GM23338 (cell line): ENCODE data around the gene GAPVD1. TPM values are rescaled to one million over a fixed set of nuclear protein-coding genes. Genes with fewer than 3 reads are reported as not detected.

Source experiments
- ATAC-seq: fragments of 200-7000 bp; cut with Tn5 transposase; 3 replicates; pipeline ENCODE4 v1.9.1; 2020
- DNase-seq: peaks from one replicate; pipeline ENCODE4 v3.0.0-alpha.2; 2015; ENCODE audit warnings: low spot score
- H2AFZ ChIP-seq: fragments of 200-600 bp; sonication (generic); 2 replicates; pipeline ENCODE4 v1.8.0; 2016; ENCODE audit warnings: antibody characterized with exemption, mild to moderate bottlenecking, moderate library complexity
- H3F3A ChIP-seq: fragments of 200-600 bp; sonication (generic); replicated peaks from 2 replicates; pipeline ENCODE4 v1.8.0; 2017; ENCODE audit warnings: antibody characterized with exemption, mixed run types, low read depth
- H3K27ac ChIP-seq: fragments of 200-600 bp; sonication (generic); 2 replicates; pipeline ENCODE4 v1.6.1; 2016; ENCODE audit warnings: low read depth
- H3K27me3 ChIP-seq: fragments of 200-600 bp; sonication (generic); 2 replicates; pipeline ENCODE4 v1.8.0; 2016; ENCODE audit warnings: mild to moderate bottlenecking, mixed run types, moderate library complexity; ENCODE audit not compliant: insufficient read depth
- H3K36me3 ChIP-seq: fragments of 200-600 bp; sonication (generic); 2 replicates; pipeline ENCODE4 v1.8.0; 2016; ENCODE audit warnings: mild to moderate bottlenecking; ENCODE audit not compliant: insufficient read depth
- H3K4me1 ChIP-seq: fragments of 200-600 bp; sonication (generic); 2 replicates; pipeline ENCODE4 v1.8.0; 2016; ENCODE audit warnings: mild to moderate bottlenecking, moderate library complexity; ENCODE audit not compliant: insufficient read depth
- H3K4me2 ChIP-seq: fragments of 200-600 bp; sonication (generic); 2 replicates; pipeline ENCODE4 v1.7.1; 2017; ENCODE audit warnings: mixed run types
- H3K4me3 ChIP-seq: fragments of 200-600 bp; sonication (generic); 2 replicates; pipeline ENCODE4 v1.6.1; 2016; ENCODE audit warnings: mixed run types
- H3K79me2 ChIP-seq: fragments of 200-600 bp; sonication (generic); replicated peaks from 2 replicates; pipeline ENCODE4 v1.8.0; 2017; ENCODE audit warnings: mild to moderate bottlenecking; ENCODE audit not compliant: insufficient read depth
- H3K9me2 ChIP-seq: fragments of 200-600 bp; sonication (generic); 2 replicates; pipeline ENCODE4 v1.8.0; 2017; ENCODE audit not compliant: insufficient read depth
- H4K20me1 ChIP-seq: fragments of 200-600 bp; sonication (generic); replicated peaks from 2 replicates; pipeline ENCODE4 v1.8.0; 2017; ENCODE audit warnings: mild to moderate bottlenecking; ENCODE audit not compliant: insufficient read depth
- H3K27ac Mint-ChIP-seq: 2 replicates; pipeline ENCODE4 v1.8.0; 2020; ENCODE audit warnings: inconsistent platforms, mild to moderate bottlenecking, moderate library complexity, mixed read lengths
- H3K27me3 Mint-ChIP-seq: 3 replicates; pipeline ENCODE4 v1.8.0; 2022; ENCODE audit warnings: low read depth, mild to moderate bottlenecking, moderate library complexity, mixed read lengths, inconsistent platforms; ENCODE audit not compliant: insufficient read depth, poor library complexity
- H3K36me3 Mint-ChIP-seq: 3 replicates; pipeline ENCODE4 v1.8.0; 2021; ENCODE audit warnings: low read depth, mild to moderate bottlenecking, inconsistent platforms, moderate library complexity, mixed read lengths
- H3K4me1 Mint-ChIP-seq: 3 replicates; pipeline ENCODE4 v1.8.0; 2020; ENCODE audit warnings: mild to moderate bottlenecking, inconsistent platforms, mixed read lengths
- H3K4me3 Mint-ChIP-seq: 3 replicates; pipeline ENCODE4 v1.8.0; 2021; ENCODE audit warnings: moderate library complexity, mild to moderate bottlenecking, inconsistent platforms, mixed read lengths
- H3K9me3 Mint-ChIP-seq: 3 replicates; pipeline ENCODE4 v1.8.0; 2020; ENCODE audit warnings: moderate library complexity, mild to moderate bottlenecking, inconsistent platforms, mixed read lengths
- EZH2 ChIP-seq: fragments of 200-600 bp; sonication (generic); IDR thresholded peaks from one replicate; pipeline ENCODE4 v1.8.0; 2017; ENCODE audit warnings: antibody characterized with exemption, mild to moderate bottlenecking, low read depth; ENCODE audit not compliant: unreplicated experiment
- EZH2phosphoT487 ChIP-seq: fragments of 200-600 bp; sonication (generic); IDR thresholded peaks from one replicate; pipeline ENCODE4 v1.8.1; 2018; ENCODE audit warnings: antibody characterized with exemption; ENCODE audit not compliant: unreplicated experiment
- JUNB ChIP-seq: IDR thresholded peaks from one replicate; pipeline ENCODE4 v1.6.1; 2016; ENCODE audit warnings: antibody characterized with exemption; ENCODE audit not compliant: unreplicated experiment
- NANOG ChIP-seq: IDR thresholded peaks from 2 replicates; pipeline ENCODE4 v1.6.1; 2016; ENCODE audit warnings: antibody characterized with exemption, borderline replicate concordance
- POLR2AphosphoS5 ChIP-seq: IDR thresholded peaks from 2 replicates; pipeline ENCODE4 v1.6.1; 2016; ENCODE audit warnings: antibody characterized with exemption, low read depth
- STAT1 ChIP-seq: IDR thresholded peaks from one replicate; pipeline ENCODE4 v1.6.1; 2016; ENCODE audit warnings: antibody characterized with exemption; ENCODE audit not compliant: unreplicated experiment
- ZNF331 ChIP-seq: fragments of 250-450 bp; sonication (Bioruptor Pico); IDR thresholded peaks from 2 replicates; pipeline ENCODE4 v1.5.0; 2020; ENCODE audit warnings: low read depth, mild to moderate bottlenecking, moderate library complexity
- polyA plus RNA-seq: library from polyadenylated mRNA; unstranded; fragments of >200 nt; fragmentation: Nextera tagmentation; extraction: Ambion mirVana; gene quantifications from 2 replicates; pipeline ENCODE4 v1.2.1, GENCODE V29; 2016
- total RNA-seq: library from RNA; depleted of rRNA; stranded (reverse); fragments of >200 nt; shearing (Covaris generic); gene quantifications from 2 replicates; pipeline ENCODE4 v1.2.3, GENCODE V29; 2014
- TF ChIP-seq, protein P1 (sequence below), 2 experiments: fragments of 200-600 bp in 1 of 2; sonication (generic) in 1 of 2; conservative IDR thresholded peaks; 2 replicates each; pipeline versions ENCODE4 v1.5.1 to v1.6.1; 2016 to 2017; ENCODE audit warnings: antibody characterized with exemption in 2 of 2, low read depth in 2 of 2, mild to moderate bottlenecking in 2 of 2, moderate library complexity in 1 of 2
- TF ChIP-seq, protein P2 (sequence below): IDR thresholded peaks from 2 replicates; pipeline ENCODE4 v1.6.1; 2016; ENCODE audit warnings: antibody characterized with exemption
- TF ChIP-seq, protein P3 (sequence below): IDR thresholded peaks from one replicate; pipeline ENCODE4 v1.6.1; 2018; ENCODE audit warnings: antibody characterized with exemption; ENCODE audit not compliant: unreplicated experiment

GAPVD1 gene
- total and polyA plus RNA-seq, 2 experiments from 2014 or later: 19.2 to 34.6 TPM

DNA sequence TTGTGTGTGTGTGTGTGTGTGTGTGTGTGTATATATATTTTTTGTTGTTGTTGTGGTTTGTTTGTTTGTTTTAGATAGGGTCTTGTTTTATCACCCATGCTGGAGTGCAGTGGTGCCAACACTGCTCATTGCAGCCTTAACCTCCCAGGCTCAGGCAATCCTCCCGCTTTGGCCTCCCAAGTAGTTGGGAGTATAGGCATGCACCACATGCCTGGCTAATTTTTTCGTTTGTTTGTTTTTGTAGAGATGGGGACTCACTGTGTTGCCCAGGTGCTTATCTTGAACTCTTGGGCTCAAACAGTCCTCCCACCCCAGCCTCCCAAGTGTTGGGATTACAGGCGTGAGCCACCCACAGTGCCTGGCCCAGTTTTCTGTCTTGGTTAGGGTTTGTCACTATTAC is 77.3 kb downstream of the GAPVD1 start:
- 0 out of 2 replicates have a peak, but pooled peaks cover 2% of the 10 kb centered on the region for H3F3A ChIP-seq
- H3K4me1 Mint-ChIP-seq: peaks cover 17% of the 10 kb centered on the region
- TF ChIP-seq POLR2AphosphoS5 (no peak), ZNF331 (CRISPR knock-in tag) (no peak), JUNB (no peak), NANOG (no peak), STAT1 (no peak), EZH2 (no peak), EZH2phosphoT487 (no peak)
- TF ChIP-seq, protein P1, sequence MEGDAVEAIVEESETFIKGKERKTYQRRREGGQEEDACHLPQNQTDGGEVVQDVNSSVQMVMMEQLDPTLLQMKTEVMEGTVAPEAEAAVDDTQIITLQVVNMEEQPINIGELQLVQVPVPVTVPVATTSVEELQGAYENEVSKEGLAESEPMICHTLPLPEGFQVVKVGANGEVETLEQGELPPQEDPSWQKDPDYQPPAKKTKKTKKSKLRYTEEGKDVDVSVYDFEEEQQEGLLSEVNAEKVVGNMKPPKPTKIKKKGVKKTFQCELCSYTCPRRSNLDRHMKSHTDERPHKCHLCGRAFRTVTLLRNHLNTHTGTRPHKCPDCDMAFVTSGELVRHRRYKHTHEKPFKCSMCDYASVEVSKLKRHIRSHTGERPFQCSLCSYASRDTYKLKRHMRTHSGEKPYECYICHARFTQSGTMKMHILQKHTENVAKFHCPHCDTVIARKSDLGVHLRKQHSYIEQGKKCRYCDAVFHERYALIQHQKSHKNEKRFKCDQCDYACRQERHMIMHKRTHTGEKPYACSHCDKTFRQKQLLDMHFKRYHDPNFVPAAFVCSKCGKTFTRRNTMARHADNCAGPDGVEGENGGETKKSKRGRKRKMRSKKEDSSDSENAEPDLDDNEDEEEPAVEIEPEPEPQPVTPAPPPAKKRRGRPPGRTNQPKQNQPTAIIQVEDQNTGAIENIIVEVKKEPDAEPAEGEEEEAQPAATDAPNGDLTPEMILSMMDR (conservative IDR thresholded peaks at IDR 0.05; ENCODE audit: low read depth in 2 of 2): no peak
- TF ChIP-seq, protein P2, sequence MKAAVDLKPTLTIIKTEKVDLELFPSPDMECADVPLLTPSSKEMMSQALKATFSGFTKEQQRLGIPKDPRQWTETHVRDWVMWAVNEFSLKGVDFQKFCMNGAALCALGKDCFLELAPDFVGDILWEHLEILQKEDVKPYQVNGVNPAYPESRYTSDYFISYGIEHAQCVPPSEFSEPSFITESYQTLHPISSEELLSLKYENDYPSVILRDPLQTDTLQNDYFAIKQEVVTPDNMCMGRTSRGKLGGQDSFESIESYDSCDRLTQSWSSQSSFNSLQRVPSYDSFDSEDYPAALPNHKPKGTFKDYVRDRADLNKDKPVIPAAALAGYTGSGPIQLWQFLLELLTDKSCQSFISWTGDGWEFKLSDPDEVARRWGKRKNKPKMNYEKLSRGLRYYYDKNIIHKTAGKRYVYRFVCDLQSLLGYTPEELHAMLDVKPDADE: no peak
- TF ChIP-seq, protein P3, sequence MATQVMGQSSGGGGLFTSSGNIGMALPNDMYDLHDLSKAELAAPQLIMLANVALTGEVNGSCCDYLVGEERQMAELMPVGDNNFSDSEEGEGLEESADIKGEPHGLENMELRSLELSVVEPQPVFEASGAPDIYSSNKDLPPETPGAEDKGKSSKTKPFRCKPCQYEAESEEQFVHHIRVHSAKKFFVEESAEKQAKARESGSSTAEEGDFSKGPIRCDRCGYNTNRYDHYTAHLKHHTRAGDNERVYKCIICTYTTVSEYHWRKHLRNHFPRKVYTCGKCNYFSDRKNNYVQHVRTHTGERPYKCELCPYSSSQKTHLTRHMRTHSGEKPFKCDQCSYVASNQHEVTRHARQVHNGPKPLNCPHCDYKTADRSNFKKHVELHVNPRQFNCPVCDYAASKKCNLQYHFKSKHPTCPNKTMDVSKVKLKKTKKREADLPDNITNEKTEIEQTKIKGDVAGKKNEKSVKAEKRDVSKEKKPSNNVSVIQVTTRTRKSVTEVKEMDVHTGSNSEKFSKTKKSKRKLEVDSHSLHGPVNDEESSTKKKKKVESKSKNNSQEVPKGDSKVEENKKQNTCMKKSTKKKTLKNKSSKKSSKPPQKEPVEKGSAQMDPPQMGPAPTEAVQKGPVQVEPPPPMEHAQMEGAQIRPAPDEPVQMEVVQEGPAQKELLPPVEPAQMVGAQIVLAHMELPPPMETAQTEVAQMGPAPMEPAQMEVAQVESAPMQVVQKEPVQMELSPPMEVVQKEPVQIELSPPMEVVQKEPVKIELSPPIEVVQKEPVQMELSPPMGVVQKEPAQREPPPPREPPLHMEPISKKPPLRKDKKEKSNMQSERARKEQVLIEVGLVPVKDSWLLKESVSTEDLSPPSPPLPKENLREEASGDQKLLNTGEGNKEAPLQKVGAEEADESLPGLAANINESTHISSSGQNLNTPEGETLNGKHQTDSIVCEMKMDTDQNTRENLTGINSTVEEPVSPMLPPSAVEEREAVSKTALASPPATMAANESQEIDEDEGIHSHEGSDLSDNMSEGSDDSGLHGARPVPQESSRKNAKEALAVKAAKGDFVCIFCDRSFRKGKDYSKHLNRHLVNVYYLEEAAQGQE: no peak
- ATAC-seq (no peak), DNase-seq (no peak)
- H3K27me3 Mint-ChIP-seq: peaks cover 4% of the 10 kb centered on the region
- H3K27ac ChIP-seq: no peak overlapping the region
- no peak overlapping the region for H3K4me2 ChIP-seq
- H3K4me3 ChIP-seq: no peak overlapping the region
- H3K36me3 Mint-ChIP-seq: peaks cover 4% of the 10 kb centered on the region; the same call in 2 of the 3 replicates
- H3K9me2 ChIP-seq: no peaks in the 10 kb centered on the region
- no peak overlapping the region for H3K4me3 Mint-ChIP-seq
- no peaks in the 10 kb centered on the region for H3K27me3 ChIP-seq
- H3K79me2 ChIP-seq: no peaks in the 10 kb centered on the region
- H2AFZ ChIP-seq: no peak overlapping the region
- H4K20me1 ChIP-seq: no peaks in the 10 kb centered on the region
- H3K27ac Mint-ChIP-seq: no peak overlapping the region
- peaks cover 16% of the 10 kb centered on the region for H3K4me1 ChIP-seq
- H3K36me3 ChIP-seq: 0 out of 2 replicates have a peak, but pooled peaks cover 6% of the 10 kb centered on the region
- no peaks in the 10 kb centered on the region for H3K9me3 Mint-ChIP-seq

DNA sequence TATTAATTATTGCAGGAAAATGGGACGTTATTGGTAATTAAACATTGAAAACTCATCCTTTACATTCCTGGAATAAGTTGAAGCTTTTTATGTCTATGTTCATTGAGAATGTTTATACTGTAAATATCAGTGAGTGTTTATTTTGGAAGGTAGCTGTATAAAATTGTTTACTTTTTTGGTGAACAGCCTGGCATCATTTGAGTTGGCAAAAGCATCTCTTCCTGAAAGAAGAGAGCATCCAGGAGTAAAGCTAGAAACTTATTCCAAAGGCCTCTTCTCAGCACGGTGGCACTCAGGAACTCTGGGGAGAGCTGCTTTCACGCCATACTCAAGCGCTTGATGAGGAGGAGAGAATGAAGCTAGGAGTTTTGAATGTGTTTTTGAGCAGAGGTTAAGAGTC is 79.9 kb downstream of the GAPVD1 start:
- H3K9me3 Mint-ChIP-seq: no peaks in the 10 kb centered on the region
- Histone ChIP-seq H3F3A (0 out of 2 replicates have a peak, but pooled peaks cover 2% of the 10 kb centered on the region), H4K20me1 (no peaks in the 10 kb centered on the region), H3K4me3 (no peak overlapping the region), H3K4me2 (no peak overlapping the region), H3K27ac (no peak overlapping the region; the same call in 1 of the 2 replicates), H3K79me2 (no peaks in the 10 kb centered on the region), H3K9me2 (no peaks in the 10 kb centered on the region), H2AFZ (no peak overlapping the region), H3K4me1 (peaks cover 20% of the 10 kb centered on the region), H3K27me3 (no peaks in the 10 kb centered on the region), H3K36me3 (0 out of 2 replicates have a peak, but pooled peaks cover 6% of the 10 kb centered on the region)
- H3K27me3 Mint-ChIP-seq: peaks cover 4% of the 10 kb centered on the region
- H3K36me3 Mint-ChIP-seq: no peaks in the 10 kb centered on the region; the same call in 1 of the 3 replicates
- DNase-seq: no peak
- no peak overlapping the region for H3K4me3 Mint-ChIP-seq
- no peak for ATAC-seq
- H3K27ac Mint-ChIP-seq: no peak overlapping the region
- peaks cover 23% of the 10 kb centered on the region for H3K4me1 Mint-ChIP-seq
- TF ChIP-seq, protein P2: no peak
- TF ChIP-seq EZH2: no peak
- TF ChIP-seq, protein P1 (conservative IDR thresholded peaks at IDR 0.05; ENCODE audit: low read depth in 2 of 2): no peak
